Measurements from ENCODE around the gene ZNF480. TPM values are rescaled to one million over a fixed set of nuclear protein-coding genes. Genes with fewer than 3 reads are reported as not detected.
"Not testable (repeated sequence)": the region's sequence is repeated elsewhere in the genome, so short reads cannot be mapped to it uniquely, and the experiment has no call there.

Gene ZNF480
- total and polyA plus RNA-seq, 5 donors from 2014 or later, result 7.0 to 20.5 (median 15.1) TPM

DNA sequence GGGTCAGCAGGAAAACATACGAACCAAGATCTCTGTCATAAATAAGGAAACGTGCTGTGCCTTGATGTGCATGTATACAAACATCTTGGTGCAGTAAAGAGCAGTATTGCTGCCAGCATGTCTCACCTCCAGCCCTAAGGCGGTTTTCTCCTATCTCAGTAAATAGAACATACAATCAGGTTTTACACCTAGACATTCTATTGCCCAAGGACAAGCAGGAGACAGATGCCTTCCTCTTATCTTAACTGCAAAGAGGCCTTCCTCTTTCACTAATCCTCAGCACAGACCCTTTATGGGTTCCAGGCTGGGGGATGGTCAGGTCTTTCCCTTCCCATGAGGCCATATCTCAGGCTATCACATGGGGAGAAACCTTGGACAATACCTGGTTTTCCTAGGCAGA, 42.1 kb downstream of the ZNF480 start:
- not testable (repeated sequence) for H3K9me3 ChIP-seq (ENCODE audit: control insufficient read depth in 2 of 2, low read length in 2 of 2); DNase-seq; H3K27ac ChIP-seq (ENCODE audit: insufficient read depth, low read length, poor library complexity, severe bottlenecking); H3K4me1 ChIP-seq (ENCODE audit: control insufficient read depth, insufficient read depth, low read length, poor library complexity, severe bottlenecking); H3K27ac Mint-ChIP-seq; H3K36me3 ChIP-seq (ENCODE audit: control insufficient read depth, insufficient read depth, low read length); ATAC-seq (ENCODE audit: low read depth in 2 of 2); H3K4me3 ChIP-seq (ENCODE audit: low read depth, low read length); H3K27me3 Mint-ChIP-seq; H3K27me3 ChIP-seq (ENCODE audit: control insufficient read depth, insufficient read depth, low read length)
- H3K4me1 Mint-ChIP-seq, result peaks cover 4 to 20% (median 11%) of the 10 kb centered on the region in 4 donors
- peak overlapping the region in 2 of 4 donors; percentile 17 to 52 for H3K4me3 Mint-ChIP-seq
- H3K9me3 Mint-ChIP-seq, result peaks cover 0 to 17% (median 0%) of the 10 kb centered on the region in 7 donors
- peaks cover 12% of the 10 kb centered on the region for H3K36me3 Mint-ChIP-seq

GRCh38 chr19:52343548-52343947, 46.6 kb downstream of the ZNF480 start:
- H3K27ac ChIP-seq (ENCODE audit: insufficient read depth, low read length, poor library complexity, severe bottlenecking), result no peak overlapping the region
- no peaks in the 10 kb centered on the region for H3K36me3 ChIP-seq (ENCODE audit: control insufficient read depth, insufficient read depth, low read length)
- peaks cover 4% of the 10 kb centered on the region for H3K36me3 Mint-ChIP-seq
- H3K27me3 ChIP-seq (ENCODE audit: control insufficient read depth, insufficient read depth, low read length), result no peaks in the 10 kb centered on the region
- peak; percentile 4 to 58 (median 40) for DNase-seq
- H3K9me3 ChIP-seq (ENCODE audit: control insufficient read depth in 2 of 2, low read length in 2 of 2), result peaks cover 2 to 8% of the 10 kb centered on the region in 2 experiments
- ATAC-seq (ENCODE audit: low read depth in 2 of 2), result peak; percentile 34 to 62
- no peak overlapping the region for H3K4me3 ChIP-seq (ENCODE audit: low read depth, low read length)
- peaks cover 0 to 18% (median 2%) of the 10 kb centered on the region in 7 donors for H3K9me3 Mint-ChIP-seq
- no peak overlapping the region for H3K27ac Mint-ChIP-seq
- H3K4me3 Mint-ChIP-seq, result no peak overlapping the region
- H3K27me3 Mint-ChIP-seq, result no peaks in the 10 kb centered on the region
- peaks cover 0 to 4% (median 2%) of the 10 kb centered on the region in 4 donors for H3K4me1 Mint-ChIP-seq
- H3K4me1 ChIP-seq (ENCODE audit: control insufficient read depth, insufficient read depth, low read length, poor library complexity, severe bottlenecking), result no peaks in the 10 kb centered on the region

GRCh38 chr19:52345162-52345561, 48.2 kb downstream of the ZNF480 start:
- Mint-ChIP-seq H3K36me3 (peaks cover 7% of the 10 kb centered on the region), H3K4me3 (no peak overlapping the region), H3K27ac (no peak overlapping the region), H3K4me1 (peaks cover 0 to 4% (median 2%) of the 10 kb centered on the region in 4 donors), H3K27me3 (no peaks in the 10 kb centered on the region), H3K9me3 (peaks cover 0 to 18% (median 5%) of the 10 kb centered on the region in 7 donors)
- H3K27ac ChIP-seq (ENCODE audit: insufficient read depth, low read length, poor library complexity, severe bottlenecking), result no peak overlapping the region
- H3K9me3 ChIP-seq (ENCODE audit: control insufficient read depth in 2 of 2, low read length in 2 of 2), result peaks cover 5 to 13% of the 10 kb centered on the region in 2 experiments
- DNase-seq (no peak), ATAC-seq (ENCODE audit: low read depth in 2 of 2) (no peak)
- no peaks in the 10 kb centered on the region for H3K27me3 ChIP-seq (ENCODE audit: control insufficient read depth, insufficient read depth, low read length)
- no peaks in the 10 kb centered on the region for H3K36me3 ChIP-seq (ENCODE audit: control insufficient read depth, insufficient read depth, low read length)
- H3K4me3 ChIP-seq (ENCODE audit: low read depth, low read length), result no peak overlapping the region
- H3K4me1 ChIP-seq (ENCODE audit: control insufficient read depth, insufficient read depth, low read length, poor library complexity, severe bottlenecking), result no peaks in the 10 kb centered on the region

- H3K36me3 ChIP-seq (ENCODE audit: control insufficient read depth, insufficient read depth, low read length), result peaks cover 14% of the 10 kb centered on the region
- Mint-ChIP-seq H3K27me3 (no peaks in the 10 kb centered on the region), H3K4me3 (no peak overlapping the region), H3K9me3 (peaks cover 0 to 43% (median 21%) of the 10 kb centered on the region in 7 donors), H3K4me1 (no peaks in the 10 kb centered on the region), H3K27ac (no peak overlapping the region), H3K36me3 (peaks cover 49% of the 10 kb centered on the region)
- no peaks in the 10 kb centered on the region for H3K4me1 ChIP-seq (ENCODE audit: control insufficient read depth, insufficient read depth, low read length, poor library complexity, severe bottlenecking)
- peaks cover 23 to 42% of the 10 kb centered on the region in 2 experiments for H3K9me3 ChIP-seq (ENCODE audit: control insufficient read depth in 2 of 2, low read length in 2 of 2)
- DNase-seq (no peak), ATAC-seq (ENCODE audit: low read depth in 2 of 2) (no peak)
- H3K27ac ChIP-seq (ENCODE audit: insufficient read depth, low read length, poor library complexity, severe bottlenecking), result no peak overlapping the region
- no peak overlapping the region for H3K4me3 ChIP-seq (ENCODE audit: low read depth, low read length)
- H3K27me3 ChIP-seq (ENCODE audit: control insufficient read depth, insufficient read depth, low read length), result no peaks in the 10 kb centered on the region
Measured at GRCh38 chr19:52351512-52351911, 54.5 kb downstream of the ZNF480 start.

DNA sequence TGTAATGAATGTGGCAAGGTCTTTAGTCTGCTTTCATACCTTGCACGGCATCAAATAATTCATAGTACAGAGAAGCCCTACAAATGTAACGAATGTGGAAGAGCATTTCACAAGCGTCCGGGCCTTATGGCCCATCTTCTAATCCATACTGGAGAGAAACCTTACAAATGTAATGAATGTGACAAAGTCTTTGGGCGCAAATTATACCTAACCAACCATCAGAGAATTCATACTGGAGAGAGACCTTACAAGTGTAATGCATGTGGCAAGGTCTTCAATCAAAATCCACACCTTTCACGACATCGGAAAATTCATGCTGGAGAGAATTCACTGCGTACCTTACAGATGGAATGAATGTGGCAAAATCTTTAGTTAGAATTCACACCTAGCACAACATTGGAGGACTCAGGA, 69.5 kb downstream of the ZNF480 start:
- no peak for DNase-seq
- Mint-ChIP-seq H3K4me3 (no peak overlapping the region), H3K4me1 (peaks cover 0 to 16% (median 9%) of the 10 kb centered on the region in 4 donors), H3K9me3 (peaks cover 0 to 57% (median 38%) of the 10 kb centered on the region in 7 donors), H3K27me3 (peaks cover 4% of the 10 kb centered on the region), H3K36me3 (peaks cover 32% of the 10 kb centered on the region), H3K27ac (no peak overlapping the region)
- Histone ChIP-seq H3K36me3 (ENCODE audit: control insufficient read depth, insufficient read depth, low read length) (no peaks in the 10 kb centered on the region), H3K4me3 (ENCODE audit: low read depth, low read length) (no peak overlapping the region), H3K27me3 (ENCODE audit: control insufficient read depth, insufficient read depth, low read length) (no peaks in the 10 kb centered on the region), H3K27ac (ENCODE audit: insufficient read depth, low read length, poor library complexity, severe bottlenecking) (no peak overlapping the region), H3K4me1 (ENCODE audit: control insufficient read depth, insufficient read depth, low read length, poor library complexity, severe bottlenecking) (peaks cover 7% of the 10 kb centered on the region), H3K9me3 (ENCODE audit: control insufficient read depth in 2 of 2, low read length in 2 of 2) (peaks cover 55 to 84% of the 10 kb centered on the region in 2 experiments)
- no peak for ATAC-seq (ENCODE audit: low read depth in 2 of 2)

- peak within 1 kb of the TSS; percentile 84 for H3K4me3 ChIP-seq (ENCODE audit: low read depth, low read length)
- H3K4me3 Mint-ChIP-seq, result peak within 1 kb of the TSS; percentile 93 to 98 (median 94)
- peak; percentile 74 to 91 (median 86) for DNase-seq
Measured at GRCh38 chr19:52369559-52370340, 72.8 kb downstream of the ZNF480 start, which contains the start of gene ZNF880. ZNF880 (plus strand) TSS chr19:52369923; CDS start chr19:52369966, 43 bp downstream.

DNA sequence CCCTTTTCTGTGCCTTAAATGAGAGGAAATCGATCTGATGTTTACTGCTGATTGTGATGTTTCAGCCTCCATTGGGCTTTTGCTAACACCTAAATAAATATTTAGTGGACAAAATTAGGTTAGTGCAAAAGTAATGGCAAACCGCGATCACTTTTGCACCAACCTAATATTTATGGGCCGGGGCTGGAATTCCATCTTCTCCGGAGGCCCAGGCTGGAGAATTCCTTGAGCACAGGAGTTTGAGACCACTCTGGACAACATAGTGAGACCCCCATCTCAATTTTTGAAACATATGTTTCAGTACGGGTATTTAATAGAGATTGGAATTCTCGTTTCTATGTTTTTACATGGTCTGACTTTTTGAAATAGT, 73.4 kb downstream of the ZNF480 start:
- H3K9me3 ChIP-seq (ENCODE audit: control insufficient read depth in 2 of 2, low read length in 2 of 2), result peaks cover 37 to 81% of the 10 kb centered on the region in 2 experiments

More at GRCh38 chr19:52369559-52370340, 72.8 kb downstream of the ZNF480 start, which contains the start of gene ZNF880:
- Histone ChIP-seq H3K4me1 (ENCODE audit: control insufficient read depth, insufficient read depth, low read length, poor library complexity, severe bottlenecking) (peaks cover 7% of the 10 kb centered on the region), H3K27me3 (ENCODE audit: control insufficient read depth, insufficient read depth, low read length) (no peaks in the 10 kb centered on the region), H3K27ac (ENCODE audit: insufficient read depth, low read length, poor library complexity, severe bottlenecking) (peak within 1 kb of the TSS; percentile 96), H3K9me3 (ENCODE audit: control insufficient read depth in 2 of 2, low read length in 2 of 2) (peaks cover 41 to 81% of the 10 kb centered on the region in 2 experiments), H3K36me3 (ENCODE audit: control insufficient read depth, insufficient read depth, low read length) (peaks cover 15% of the 10 kb centered on the region)
- Mint-ChIP-seq H3K4me1 (peaks cover 0 to 18% (median 9%) of the 10 kb centered on the region in 4 donors), H3K27ac (peak within 1 kb of the TSS; percentile 97 to 98 (median 98)), H3K27me3 (peaks cover 4% of the 10 kb centered on the region), H3K36me3 (peaks cover 39% of the 10 kb centered on the region), H3K9me3 (peaks cover 0 to 63% (median 42%) of the 10 kb centered on the region in 7 donors)
- peak; percentile 93 to 95 for ATAC-seq (ENCODE audit: low read depth in 2 of 2)

More for the DNA sequence above, 73.4 kb downstream of the ZNF480 start:
- H3K9me3 Mint-ChIP-seq, result peaks cover 0 to 63% (median 41%) of the 10 kb centered on the region in 7 donors
- peaks cover 20% of the 10 kb centered on the region for H3K36me3 ChIP-seq (ENCODE audit: control insufficient read depth, insufficient read depth, low read length)
- peak overlapping the region; percentile 96 for H3K27ac ChIP-seq (ENCODE audit: insufficient read depth, low read length, poor library complexity, severe bottlenecking)
- peak overlapping the region; percentile 93 to 98 (median 94) for H3K4me3 Mint-ChIP-seq
- H3K4me1 ChIP-seq (ENCODE audit: control insufficient read depth, insufficient read depth, low read length, poor library complexity, severe bottlenecking), result peaks cover 7% of the 10 kb centered on the region
- peak overlapping the region; percentile 84 for H3K4me3 ChIP-seq (ENCODE audit: low read depth, low read length)
- H3K4me1 Mint-ChIP-seq, result peaks cover 0 to 18% (median 9%) of the 10 kb centered on the region in 4 donors
- no peaks in the 10 kb centered on the region for H3K27me3 ChIP-seq (ENCODE audit: control insufficient read depth, insufficient read depth, low read length)
- H3K27me3 Mint-ChIP-seq, result peaks cover 4% of the 10 kb centered on the region
- peak overlapping the region; percentile 97 to 98 (median 98) for H3K27ac Mint-ChIP-seq
- ATAC-seq (ENCODE audit: low read depth in 2 of 2), result no peak
- DNase-seq, result no peak
- H3K36me3 Mint-ChIP-seq, result peaks cover 42% of the 10 kb centered on the region
